ENCODE data around the gene VAV2.

GRCh38 chr9:133958756-133959155, 33.4 kb downstream of the VAV2 start:
- TF ChIP-seq CTCF (IDR thresholded peaks at IDR 0.05) (no peak), POLR2A (IDR thresholded peaks at IDR 0.05) (no peak)

Data from uterus (tissue), 2 donors.